Endothelial cell of umbilical vein (primary cell): Measurements from ENCODE around the gene GPR108. TPM values are rescaled to one million over a fixed set of nuclear protein-coding genes. Genes with fewer than 3 reads are reported as not detected.

Source experiments
- BruUV-seq: library from RNA; stranded (reverse); fragments of 400-500 nt; replicated peaks from 2 replicates; lab custom pipeline; 2021; lab: Mats Ljungman, UMichigan
- CTCF ChIA-PET: fragments of 300-600, 350-600 bp; sonication (Branson Sonifier 250); formaldehyde crosslinking; loops from one replicate; lab custom pipeline; 2021; ENCODE audit warnings: antibody characterized with exemption, inconsistent platforms; lab: Charles Lee
- POLR2A ChIA-PET: fragments of 300-600, 350-600 bp; sonication (Branson Sonifier 250); formaldehyde crosslinking; loops from one replicate; lab custom pipeline; 2021; ENCODE audit warnings: antibody characterized with exemption, inconsistent platforms; lab: Charles Lee
- DNase-seq: peaks from one replicate; pipeline ENCODE4 v3.0.0-alpha.2; 2011; ENCODE audit warnings: low read depth, low spot score
- FAIRE-seq: peaks from 2 replicates; lab custom pipeline; 2011; peaks lifted over from hg19 to GRCh38; lab: Jason Lieb, UNC
- H2AFZ ChIP-seq: 2 replicates; pipeline ENCODE4 v1.6.0; 2012; ENCODE audit warnings: low read depth, low read length, control low read depth, inconsistent platforms
- H3K27ac ChIP-seq: 2 replicates; pipeline ENCODE4 v1.5.1; 2011; ENCODE audit warnings: low read depth, mild to moderate bottlenecking, control low read depth, low read length, moderate library complexity; ENCODE audit not compliant: insufficient read depth
- H3K27me3 ChIP-seq, 2 experiments: 2 replicates each; pipeline versions ENCODE4 v1.6.0 to v1.6.1; 2011; ENCODE audit warnings: low read length in 2 of 2, mixed read lengths in 1 of 2; ENCODE audit not compliant: control insufficient read depth in 2 of 2, insufficient read depth in 2 of 2
- H3K36me3 ChIP-seq, 2 experiments: 2 replicates in 1 of 2; 3 replicates in 1 of 2; pipeline ENCODE4 v1.5.1; 2011; ENCODE audit warnings: low read length in 2 of 2, mild to moderate bottlenecking in 1 of 2, moderate library complexity in 1 of 2; ENCODE audit not compliant: control insufficient read depth in 2 of 2, insufficient read depth in 2 of 2; ENCODE audit errors: extremely low read depth in 1 of 2
- H3K4me1 ChIP-seq: 3 replicates; pipeline ENCODE4 v1.5.1; 2011; ENCODE audit warnings: mild to moderate bottlenecking, low read length; ENCODE audit not compliant: control insufficient read depth, insufficient read depth; ENCODE audit errors: extremely low read depth
- H3K4me2 ChIP-seq: 2 replicates; pipeline ENCODE4 v1.6.1; 2011; ENCODE audit warnings: low read length, control low read depth, mixed read lengths; ENCODE audit not compliant: insufficient read depth
- H3K4me3 ChIP-seq, 3 experiments: fragments of 200-600 bp in 1 of 3; sonication (generic), shearing (Covaris generic) in 1 of 3; replicated peaks in 1 of 3; 2 replicates each; pipeline ENCODE4 v1.5.1; 2011 to 2016; ENCODE audit warnings: control low read depth in 3 of 3, low read length in 3 of 3, mild to moderate bottlenecking in 2 of 3, inconsistent platforms in 1 of 3, low read depth in 1 of 3, moderate library complexity in 1 of 3; ENCODE audit not compliant: insufficient read depth in 1 of 3
- H3K79me2 ChIP-seq: 2 replicates; pipeline ENCODE4 v1.6.0; 2012; ENCODE audit warnings: low read length, inconsistent platforms; ENCODE audit not compliant: control insufficient read depth, insufficient read depth
- H3K9ac ChIP-seq: replicated peaks from 2 replicates; pipeline ENCODE3; 2011; ENCODE audit warnings: low read length, control low read depth; ENCODE audit not compliant: insufficient read depth; ENCODE audit errors: extremely low read depth
- H3K9me1 ChIP-seq: replicated peaks from 3 replicates; pipeline ENCODE4 v1.6.0; 2011; ENCODE audit warnings: mild to moderate bottlenecking, low read length; ENCODE audit not compliant: control insufficient read depth, insufficient read depth; ENCODE audit errors: extremely low read depth
- H3K9me3 ChIP-seq: replicated peaks from 2 replicates; pipeline ENCODE4 v1.5.1; 2012; ENCODE audit warnings: low read length, inconsistent platforms; ENCODE audit not compliant: control insufficient read depth, insufficient read depth
- H4K20me1 ChIP-seq: replicated peaks from 2 replicates; pipeline ENCODE3; 2011; ENCODE audit warnings: mild to moderate bottlenecking, low read length; ENCODE audit not compliant: control insufficient read depth, insufficient read depth; ENCODE audit errors: extremely low read depth
- CTCF ChIP-seq, 2 donors: IDR thresholded peaks; 1 replicate in 1 of 2; 2 replicates in 1 of 2; pipeline ENCODE4 v1.5.1; 2011; ENCODE audit warnings: low read length in 2 of 2, mild to moderate bottlenecking in 2 of 2, moderate library complexity in 2 of 2, control low read depth in 1 of 2, inconsistent platforms in 1 of 2, low read depth in 1 of 2; ENCODE audit not compliant: insufficient read depth in 1 of 2; ENCODE audit errors: extremely low read depth in 1 of 2
- EZH2 ChIP-seq: IDR thresholded peaks from 2 replicates; pipeline ENCODE4 v1.6.1; 2012; ENCODE audit warnings: borderline replicate concordance, low read depth, mild to moderate bottlenecking, moderate library complexity, low read length, inconsistent platforms; ENCODE audit not compliant: severe bottlenecking
- FOS ChIP-seq: IDR thresholded peaks from 2 replicates; pipeline ENCODE4 v1.6.1; 2011; ENCODE audit warnings: mild to moderate bottlenecking, low read length, moderate library complexity, borderline replicate concordance; ENCODE audit not compliant: insufficient read depth
- GATA2 ChIP-seq: IDR thresholded peaks from 2 replicates; pipeline ENCODE4 v1.7.0; 2011; ENCODE audit warnings: low read depth, mild to moderate bottlenecking, moderate library complexity, mixed read lengths, low read length; ENCODE audit not compliant: insufficient read length, insufficient read depth
- JUN ChIP-seq: IDR thresholded peaks from 2 replicates; pipeline ENCODE4 v1.6.1; 2011; ENCODE audit warnings: borderline replicate concordance, low read depth; ENCODE audit not compliant: insufficient read length, insufficient read depth
- MAX ChIP-seq: IDR thresholded peaks from 2 replicates; pipeline ENCODE4 v1.6.1; 2011; ENCODE audit not compliant: insufficient read depth, insufficient read length
- MYC ChIP-seq: IDR thresholded peaks from one replicate; pipeline ENCODE4 v1.6.1; 2011; ENCODE audit warnings: mild to moderate bottlenecking, low read depth, low read length
- POLR2A ChIP-seq: IDR thresholded peaks from 2 replicates; pipeline ENCODE4 v1.6.1; 2012; ENCODE audit warnings: low read depth, mild to moderate bottlenecking, control low read depth, low read length
- POLR2AphosphoS5 ChIP-seq: IDR thresholded peaks from 2 replicates; pipeline ENCODE4 v1.6.1; 2012; ENCODE audit warnings: low read depth, mild to moderate bottlenecking, control low read depth, low read length, moderate library complexity; ENCODE audit not compliant: insufficient read depth
- dilution Hi-C: fragments of 300-500 bp; cut with MboI; formaldehyde crosslinking; loops from one replicate; pipeline ENCODE4 v1.15.0; 2019; ENCODE audit warnings: low sequenced_read_pairs; ENCODE audit not compliant: extremely low pct_ligation_motif_present
- intact Hi-C: fragments of 100-400 bp; cut with micrococcal nuclease; formaldehyde crosslinking; loops from one replicate; pipeline ENCODE4 v1.10.0; 2022
- polyA plus RNA-seq, 4 experiments: library from polyadenylated mRNA; depleted of rRNA in 3 of 4; stranded (reverse) in 3 of 4; unstranded in 1 of 4; fragments of >200 nt; gene quantifications; 2 replicates each; pipeline versions ENCODE4 v1.2.1 to v1.2.3, GENCODE V29; 2011 to 2012; ENCODE audit warnings: missing spikeins in 1 of 4
- total RNA-seq: library from RNA; stranded (reverse); gene quantifications from 2 replicates; pipeline ENCODE4 v1.2.3, GENCODE V29; 2021

Gene GPR108
- total and polyA plus RNA-seq, 2 donors (not counting 3 experiments of a cell fraction or from before 2014, with no cell fraction given): 68.5 to 80.2 TPM

GRCh38 chr19:6706633-6706958 lies 30.8 kb downstream of the GPR108 start:
- no peak overlapping the region for H3K27ac ChIP-seq
- no peak for FAIRE-seq
- TF ChIP-seq MAX: no peak
- TF ChIP-seq FOS: no peak
- TF ChIP-seq POLR2A: no peak
- TF ChIP-seq CTCF (IDR thresholded peaks at IDR 0.05; ENCODE audit: extremely low read depth in 1 of 2, insufficient read depth in 1 of 2, low read depth in 1 of 2, low read length in 2 of 2): no peak
- no peak for TF ChIP-seq JUN
- no peak for TF ChIP-seq POLR2AphosphoS5
- TF ChIP-seq EZH2: no peak
- no peak for TF ChIP-seq MYC
- TF ChIP-seq GATA2: no peak
- ChIA-PET CTCF (no interaction called here), POLR2A (no interaction called here)
- H3K4me3 ChIP-seq: no peak overlapping the region
- H3K9me1 ChIP-seq: no peaks in the 10 kb centered on the region
- no peak for DNase-seq
- H3K9ac ChIP-seq: no peak overlapping the region
- H3K9me3 ChIP-seq: no peaks in the 10 kb centered on the region
- H3K79me2 ChIP-seq: no peaks in the 10 kb centered on the region
- H2AFZ ChIP-seq: no peak overlapping the region
- no peak overlapping the region for H3K4me2 ChIP-seq
- no peaks in the 10 kb centered on the region for H4K20me1 ChIP-seq
- no peaks in the 10 kb centered on the region for H3K4me1 ChIP-seq
- H3K36me3 ChIP-seq: no peaks in the 10 kb centered on the region
- intact Hi-C loops: no loop called here
- dilution Hi-C loops: no loop called here
- peaks cover 2 to 5% of the 10 kb centered on the region in 2 experiments for H3K27me3 ChIP-seq
- BruUV-seq: no TSS peak
